Measurements from ENCODE around the gene RALGAPA1. TPM values are rescaled to one million over a fixed set of nuclear protein-coding genes. Genes with fewer than 3 reads are reported as not detected.

Gene RALGAPA1
- total and polyA plus RNA-seq, 4 donors, result 4.6 to 38.7 (median 13.4) TPM

DNA sequence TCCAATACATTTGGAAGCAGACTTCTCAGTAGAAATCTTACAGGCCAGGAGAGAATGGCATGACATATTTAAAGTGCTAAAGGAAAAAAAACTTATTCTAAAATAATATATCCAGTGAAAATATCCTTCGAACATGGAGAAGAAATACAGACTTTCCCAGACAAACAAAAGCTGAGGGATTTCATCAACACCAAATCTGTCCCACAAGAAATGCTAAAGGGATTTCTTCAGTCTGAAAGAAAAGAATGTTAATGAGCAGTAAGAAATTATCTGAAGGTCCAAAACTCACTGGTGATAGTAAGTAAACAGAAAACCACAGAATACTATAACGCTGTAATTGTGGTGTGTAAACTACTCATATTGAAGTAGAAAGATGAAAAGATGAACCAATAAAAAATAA lies 171.2 kb downstream of the RALGAPA1 start:
- WGBS, result 94% methylated on average over 2 of the region's 2 CpGs
- H3K36me3 ChIP-seq (ENCODE audit: control insufficient read depth in 4 of 4, insufficient read depth in 3 of 4, low read depth in 1 of 4, low read length in 3 of 4), result peaks cover 0 to 28% (median 5%) of the 10 kb centered on the region in 4 donors

DNA sequence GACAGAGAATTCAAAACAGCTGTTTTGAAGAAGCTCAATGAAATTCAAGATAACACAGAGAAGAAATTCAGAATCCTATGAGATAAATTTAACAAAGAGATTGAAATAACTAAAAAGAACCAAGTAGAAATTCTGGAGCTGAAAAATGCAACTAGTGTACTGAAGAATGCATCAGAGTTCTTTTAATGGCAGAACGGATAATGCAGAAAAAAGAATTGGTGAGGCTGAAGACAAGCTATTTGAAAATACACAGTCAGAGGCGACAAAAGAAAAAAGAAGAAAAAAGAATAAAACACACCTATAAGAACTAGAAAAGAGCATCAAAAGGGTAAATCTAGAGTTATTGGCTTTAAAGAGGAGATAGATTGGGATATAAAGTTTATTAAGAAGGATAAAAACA lies 171.8 kb downstream of the RALGAPA1 start:
- no peak overlapping the region for H3K27ac ChIP-seq (ENCODE audit: low read depth in 1 of 2, low read length in 2 of 2)
- no peak overlapping the region for H3K4me3 ChIP-seq (ENCODE audit: low read depth in 1 of 3, low read length in 3 of 3)
- peaks cover 0 to 24% (median 4%) of the 10 kb centered on the region in 4 donors for H3K36me3 ChIP-seq (ENCODE audit: control insufficient read depth in 4 of 4, insufficient read depth in 3 of 4, low read depth in 1 of 4, low read length in 3 of 4)
- H3K27me3 ChIP-seq (ENCODE audit: control insufficient read depth in 4 of 4, insufficient read depth in 4 of 4, low read length in 3 of 4), result no peaks in the 10 kb centered on the region
- no peak for DNase-seq (ENCODE audit: low spot score)
- H3K4me1 ChIP-seq (ENCODE audit: control insufficient read depth in 4 of 4, insufficient read depth in 4 of 4, low read length in 3 of 4), result no peaks in the 10 kb centered on the region
- TF ChIP-seq SP1 (IDR thresholded peaks at IDR 0.05), result no peak
- TF ChIP-seq HNF4G (IDR thresholded peaks at IDR 0.05), result no peak
- TF ChIP-seq, protein P1, sequence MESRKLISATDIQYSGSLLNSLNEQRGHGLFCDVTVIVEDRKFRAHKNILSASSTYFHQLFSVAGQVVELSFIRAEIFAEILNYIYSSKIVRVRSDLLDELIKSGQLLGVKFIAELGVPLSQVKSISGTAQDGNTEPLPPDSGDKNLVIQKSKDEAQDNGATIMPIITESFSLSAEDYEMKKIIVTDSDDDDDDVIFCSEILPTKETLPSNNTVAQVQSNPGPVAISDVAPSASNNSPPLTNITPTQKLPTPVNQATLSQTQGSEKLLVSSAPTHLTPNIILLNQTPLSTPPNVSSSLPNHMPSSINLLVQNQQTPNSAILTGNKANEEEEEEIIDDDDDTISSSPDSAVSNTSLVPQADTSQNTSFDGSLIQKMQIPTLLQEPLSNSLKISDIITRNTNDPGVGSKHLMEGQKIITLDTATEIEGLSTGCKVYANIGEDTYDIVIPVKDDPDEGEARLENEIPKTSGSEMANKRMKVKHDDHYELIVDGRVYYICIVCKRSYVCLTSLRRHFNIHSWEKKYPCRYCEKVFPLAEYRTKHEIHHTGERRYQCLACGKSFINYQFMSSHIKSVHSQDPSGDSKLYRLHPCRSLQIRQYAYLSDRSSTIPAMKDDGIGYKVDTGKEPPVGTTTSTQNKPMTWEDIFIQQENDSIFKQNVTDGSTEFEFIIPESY (IDR thresholded peaks at IDR 0.05), result no peak
- no peaks in the 10 kb centered on the region for H3K9me3 ChIP-seq (ENCODE audit: control insufficient read depth in 4 of 4, low read length in 3 of 4)
- 96% methylated on average over 2 of the region's 2 CpGs for WGBS
- no peak overlapping the region for H3K9ac ChIP-seq (ENCODE audit: low read depth in 1 of 2, low read length in 2 of 2)

More for the DNA sequence above, 171.2 kb downstream of the RALGAPA1 start:
- Histone ChIP-seq H3K4me3 (ENCODE audit: low read depth in 1 of 3, low read length in 3 of 3) (no peak overlapping the region), H3K9ac (ENCODE audit: low read depth in 1 of 2, low read length in 2 of 2) (no peak overlapping the region), H3K4me1 (ENCODE audit: control insufficient read depth in 4 of 4, insufficient read depth in 4 of 4, low read length in 3 of 4) (no peaks in the 10 kb centered on the region), H3K27me3 (ENCODE audit: control insufficient read depth in 4 of 4, insufficient read depth in 4 of 4, low read length in 3 of 4) (no peaks in the 10 kb centered on the region), H3K27ac (ENCODE audit: low read depth in 1 of 2, low read length in 2 of 2) (no peak overlapping the region), H3K9me3 (ENCODE audit: control insufficient read depth in 4 of 4, low read length in 3 of 4) (no peaks in the 10 kb centered on the region)
- TF ChIP-seq, protein P2, sequence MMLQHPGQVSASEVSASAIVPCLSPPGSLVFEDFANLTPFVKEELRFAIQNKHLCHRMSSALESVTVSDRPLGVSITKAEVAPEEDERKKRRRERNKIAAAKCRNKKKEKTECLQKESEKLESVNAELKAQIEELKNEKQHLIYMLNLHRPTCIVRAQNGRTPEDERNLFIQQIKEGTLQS (IDR thresholded peaks at IDR 0.05), result no peak
- TF ChIP-seq, protein P3, sequence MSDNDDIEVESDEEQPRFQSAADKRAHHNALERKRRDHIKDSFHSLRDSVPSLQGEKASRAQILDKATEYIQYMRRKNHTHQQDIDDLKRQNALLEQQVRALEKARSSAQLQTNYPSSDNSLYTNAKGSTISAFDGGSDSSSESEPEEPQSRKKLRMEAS (IDR thresholded peaks at IDR 0.05), result no peak
- TF ChIP-seq NR2F2 (IDR thresholded peaks at IDR 0.05) (no peak), SP1 (IDR thresholded peaks at IDR 0.05) (no peak), FOXA2 (IDR thresholded peaks at IDR 0.05) (no peak), TAF1 (conservative IDR thresholded peaks at IDR 0.05) (no peak), RAD21 (IDR thresholded peaks at IDR 0.05) (no peak), JUND (IDR thresholded peaks at IDR 0.05) (no peak), RXRA (IDR thresholded peaks at IDR 0.05) (no peak), GABPA (IDR thresholded peaks at IDR 0.05 in 1 of 2, conservative IDR thresholded peaks at IDR 0.05 in 1 of 2) (no peak)
- TF ChIP-seq, protein P4, sequence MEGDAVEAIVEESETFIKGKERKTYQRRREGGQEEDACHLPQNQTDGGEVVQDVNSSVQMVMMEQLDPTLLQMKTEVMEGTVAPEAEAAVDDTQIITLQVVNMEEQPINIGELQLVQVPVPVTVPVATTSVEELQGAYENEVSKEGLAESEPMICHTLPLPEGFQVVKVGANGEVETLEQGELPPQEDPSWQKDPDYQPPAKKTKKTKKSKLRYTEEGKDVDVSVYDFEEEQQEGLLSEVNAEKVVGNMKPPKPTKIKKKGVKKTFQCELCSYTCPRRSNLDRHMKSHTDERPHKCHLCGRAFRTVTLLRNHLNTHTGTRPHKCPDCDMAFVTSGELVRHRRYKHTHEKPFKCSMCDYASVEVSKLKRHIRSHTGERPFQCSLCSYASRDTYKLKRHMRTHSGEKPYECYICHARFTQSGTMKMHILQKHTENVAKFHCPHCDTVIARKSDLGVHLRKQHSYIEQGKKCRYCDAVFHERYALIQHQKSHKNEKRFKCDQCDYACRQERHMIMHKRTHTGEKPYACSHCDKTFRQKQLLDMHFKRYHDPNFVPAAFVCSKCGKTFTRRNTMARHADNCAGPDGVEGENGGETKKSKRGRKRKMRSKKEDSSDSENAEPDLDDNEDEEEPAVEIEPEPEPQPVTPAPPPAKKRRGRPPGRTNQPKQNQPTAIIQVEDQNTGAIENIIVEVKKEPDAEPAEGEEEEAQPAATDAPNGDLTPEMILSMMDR (IDR thresholded peaks at IDR 0.05; ENCODE audit: low read depth, low read length, missing input control), result no peak
- TF ChIP-seq, protein P1 (IDR thresholded peaks at IDR 0.05), result no peak
- TF ChIP-seq, protein P5, sequence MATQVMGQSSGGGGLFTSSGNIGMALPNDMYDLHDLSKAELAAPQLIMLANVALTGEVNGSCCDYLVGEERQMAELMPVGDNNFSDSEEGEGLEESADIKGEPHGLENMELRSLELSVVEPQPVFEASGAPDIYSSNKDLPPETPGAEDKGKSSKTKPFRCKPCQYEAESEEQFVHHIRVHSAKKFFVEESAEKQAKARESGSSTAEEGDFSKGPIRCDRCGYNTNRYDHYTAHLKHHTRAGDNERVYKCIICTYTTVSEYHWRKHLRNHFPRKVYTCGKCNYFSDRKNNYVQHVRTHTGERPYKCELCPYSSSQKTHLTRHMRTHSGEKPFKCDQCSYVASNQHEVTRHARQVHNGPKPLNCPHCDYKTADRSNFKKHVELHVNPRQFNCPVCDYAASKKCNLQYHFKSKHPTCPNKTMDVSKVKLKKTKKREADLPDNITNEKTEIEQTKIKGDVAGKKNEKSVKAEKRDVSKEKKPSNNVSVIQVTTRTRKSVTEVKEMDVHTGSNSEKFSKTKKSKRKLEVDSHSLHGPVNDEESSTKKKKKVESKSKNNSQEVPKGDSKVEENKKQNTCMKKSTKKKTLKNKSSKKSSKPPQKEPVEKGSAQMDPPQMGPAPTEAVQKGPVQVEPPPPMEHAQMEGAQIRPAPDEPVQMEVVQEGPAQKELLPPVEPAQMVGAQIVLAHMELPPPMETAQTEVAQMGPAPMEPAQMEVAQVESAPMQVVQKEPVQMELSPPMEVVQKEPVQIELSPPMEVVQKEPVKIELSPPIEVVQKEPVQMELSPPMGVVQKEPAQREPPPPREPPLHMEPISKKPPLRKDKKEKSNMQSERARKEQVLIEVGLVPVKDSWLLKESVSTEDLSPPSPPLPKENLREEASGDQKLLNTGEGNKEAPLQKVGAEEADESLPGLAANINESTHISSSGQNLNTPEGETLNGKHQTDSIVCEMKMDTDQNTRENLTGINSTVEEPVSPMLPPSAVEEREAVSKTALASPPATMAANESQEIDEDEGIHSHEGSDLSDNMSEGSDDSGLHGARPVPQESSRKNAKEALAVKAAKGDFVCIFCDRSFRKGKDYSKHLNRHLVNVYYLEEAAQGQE (IDR thresholded peaks at IDR 0.05), result no peak
- DNase-seq (ENCODE audit: low spot score), result no peak
